GM19099 (cell line): ENCODE results near the gene TSHZ2.

ENCODE experiments used
- POLR2A ChIP-seq: IDR thresholded peaks from 3 replicates; pipeline ENCODE4 v1.6.1; 2011; ENCODE audit warnings: low read depth; ENCODE audit not compliant: insufficient read length; ENCODE audit errors: extremely low read depth

TSHZ2 gene

DNA sequence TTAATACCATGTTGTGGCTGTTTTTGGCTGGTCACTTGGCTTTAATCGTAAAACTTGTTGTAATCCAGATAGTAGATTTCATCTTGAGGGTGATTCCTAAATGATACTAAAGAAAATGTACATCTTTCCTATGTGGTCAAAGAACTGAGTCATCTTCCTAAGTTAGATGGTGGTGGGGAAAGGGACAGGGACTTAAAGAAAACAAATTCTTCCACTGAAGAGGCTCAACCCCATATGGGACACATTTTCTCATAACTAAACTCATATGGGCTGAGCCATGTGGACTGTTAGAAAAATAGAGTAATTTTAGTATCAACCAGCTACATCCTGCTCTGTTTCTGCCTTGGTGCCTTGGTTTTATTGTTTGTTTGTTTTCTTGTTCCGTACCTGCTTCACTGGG is 155.8 kb downstream of the TSHZ2 start:
- no peak for TF ChIP-seq POLR2A

DNA sequence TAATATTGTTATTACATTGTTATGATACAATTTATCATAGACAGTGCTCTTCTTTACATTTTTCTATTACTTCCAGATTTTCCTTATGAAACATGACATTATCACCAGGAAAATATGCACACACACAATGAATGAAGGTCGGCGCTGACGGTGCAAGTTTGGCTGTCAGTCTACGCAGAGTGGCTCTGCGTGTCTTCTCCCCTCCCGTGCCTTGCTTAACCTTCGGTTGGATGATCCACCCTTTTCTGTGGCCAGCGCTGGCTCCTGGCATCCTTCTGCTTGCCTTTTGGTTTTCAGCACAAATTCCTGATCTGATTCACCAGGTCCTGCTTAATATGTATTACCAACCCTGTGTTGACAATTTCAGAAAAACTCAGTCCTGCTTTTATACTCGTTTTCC is 157.4 kb downstream of the TSHZ2 start:
- no peak for TF ChIP-seq POLR2A

DNA sequence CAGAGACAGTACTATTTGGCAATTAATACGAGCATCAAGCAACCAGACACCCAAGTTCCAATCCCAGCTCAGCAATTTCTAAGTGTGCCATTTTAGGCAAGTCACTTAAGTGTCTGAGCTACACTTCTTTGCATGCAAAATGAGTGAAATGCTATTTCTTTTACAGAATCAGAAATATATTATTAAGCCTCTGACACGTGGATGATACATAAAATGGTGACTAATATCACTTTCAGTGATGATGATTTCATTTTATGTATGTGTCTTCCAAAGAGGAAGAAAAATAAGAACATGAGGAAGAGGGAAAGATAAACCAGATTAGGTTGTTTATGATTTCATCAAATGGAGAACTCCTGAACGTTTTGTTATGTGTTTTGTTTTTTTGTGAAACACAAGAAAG is 158.6 kb downstream of the TSHZ2 start:
- TF ChIP-seq POLR2A: no peak

DNA sequence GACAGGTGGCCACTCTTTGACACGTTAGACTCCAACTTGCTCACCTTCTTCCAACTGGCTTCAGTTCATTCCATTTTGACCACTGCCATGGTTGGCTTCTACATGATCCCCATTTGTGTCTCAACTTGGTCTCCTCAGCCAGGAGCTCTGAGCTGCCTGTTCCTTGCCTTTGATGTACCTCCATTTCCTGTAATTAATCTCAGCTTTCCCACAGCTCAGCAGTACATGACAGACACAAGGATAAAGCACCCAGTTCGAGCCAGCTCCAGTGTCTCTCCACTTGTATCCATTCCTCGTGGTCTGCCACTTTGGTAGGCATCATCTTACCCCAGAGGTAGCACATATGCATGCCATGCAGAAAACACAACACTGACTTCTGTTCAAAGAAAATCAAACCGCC is 161.0 kb downstream of the TSHZ2 start:
- no peak for TF ChIP-seq POLR2A

DNA sequence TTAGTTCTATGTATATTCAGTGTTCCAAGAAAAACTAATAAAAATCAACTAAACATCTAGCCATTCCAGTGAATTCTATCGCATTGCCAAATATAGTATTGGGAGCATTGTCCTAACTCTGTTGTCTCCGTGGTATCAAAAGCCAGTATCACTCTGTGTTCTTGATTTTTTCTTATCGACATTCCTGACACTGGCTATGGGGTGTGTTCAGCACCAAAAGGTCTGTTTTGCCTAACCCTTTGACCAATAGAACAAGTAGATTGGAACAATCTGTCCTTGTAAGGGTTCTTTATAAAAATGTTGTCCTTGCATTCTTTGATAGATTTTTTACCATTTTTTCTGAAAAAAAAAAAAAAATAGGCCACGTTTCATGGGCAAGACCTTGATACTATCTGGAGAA is 161.5 kb downstream of the TSHZ2 start:
- TF ChIP-seq POLR2A: no peak

DNA sequence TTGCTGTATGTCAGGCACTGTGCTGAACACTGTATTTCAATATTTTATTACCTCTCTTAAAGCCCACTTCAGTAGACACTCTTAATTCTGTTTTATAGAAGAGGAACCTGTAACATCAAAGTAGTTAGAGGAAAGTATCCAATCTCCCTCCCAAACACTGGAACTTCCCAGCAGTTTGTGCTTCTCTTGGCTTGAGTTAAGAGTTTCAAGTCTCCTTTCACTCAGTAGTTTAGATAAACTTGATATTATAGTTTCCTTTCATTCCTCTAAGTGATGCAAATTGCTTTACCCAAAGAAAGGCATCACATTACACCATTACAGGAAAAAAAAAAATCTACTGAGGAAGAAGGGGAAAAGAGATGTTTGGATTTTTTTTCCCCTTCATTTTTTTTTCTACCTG is 164.3 kb downstream of the TSHZ2 start:
- no peak for TF ChIP-seq POLR2A

DNA sequence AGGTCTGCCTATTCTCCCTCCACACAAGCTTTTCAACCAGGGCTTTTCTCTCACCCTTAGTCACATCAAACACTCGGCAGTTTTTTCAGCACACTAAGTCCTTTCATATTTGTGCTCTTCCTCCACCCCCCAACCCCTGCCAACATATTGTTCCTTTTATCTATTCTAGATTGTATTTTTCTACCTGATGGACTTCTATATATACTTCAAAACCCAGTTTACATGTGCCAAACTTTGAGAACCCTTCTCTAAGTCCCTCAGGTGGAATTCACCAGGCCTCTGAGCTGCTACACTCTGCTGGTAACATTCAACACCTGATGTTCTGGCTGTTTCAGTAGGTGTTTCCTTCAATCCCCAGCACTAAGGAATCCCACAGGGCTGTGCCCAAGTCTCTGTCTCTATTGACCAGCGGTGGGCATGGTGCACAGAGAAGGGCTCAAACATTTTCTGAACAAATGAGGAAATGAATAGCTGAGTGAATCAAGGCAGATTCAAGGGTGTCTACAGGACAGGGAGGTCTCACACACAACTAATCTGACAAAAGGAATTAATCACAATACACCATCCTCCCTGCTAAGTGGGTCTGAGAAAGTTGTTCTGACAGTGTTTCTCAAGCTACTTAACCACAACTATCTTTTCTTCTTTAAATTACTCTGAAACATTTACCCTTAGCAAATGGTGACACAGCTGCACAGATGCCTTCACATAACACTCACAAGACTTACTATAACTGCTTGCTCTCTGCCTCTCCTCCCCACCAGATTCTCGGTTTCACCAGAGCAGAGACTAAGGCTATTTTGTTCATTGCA is 166.5 kb downstream of the TSHZ2 start:
- no peak for TF ChIP-seq POLR2A

DNA sequence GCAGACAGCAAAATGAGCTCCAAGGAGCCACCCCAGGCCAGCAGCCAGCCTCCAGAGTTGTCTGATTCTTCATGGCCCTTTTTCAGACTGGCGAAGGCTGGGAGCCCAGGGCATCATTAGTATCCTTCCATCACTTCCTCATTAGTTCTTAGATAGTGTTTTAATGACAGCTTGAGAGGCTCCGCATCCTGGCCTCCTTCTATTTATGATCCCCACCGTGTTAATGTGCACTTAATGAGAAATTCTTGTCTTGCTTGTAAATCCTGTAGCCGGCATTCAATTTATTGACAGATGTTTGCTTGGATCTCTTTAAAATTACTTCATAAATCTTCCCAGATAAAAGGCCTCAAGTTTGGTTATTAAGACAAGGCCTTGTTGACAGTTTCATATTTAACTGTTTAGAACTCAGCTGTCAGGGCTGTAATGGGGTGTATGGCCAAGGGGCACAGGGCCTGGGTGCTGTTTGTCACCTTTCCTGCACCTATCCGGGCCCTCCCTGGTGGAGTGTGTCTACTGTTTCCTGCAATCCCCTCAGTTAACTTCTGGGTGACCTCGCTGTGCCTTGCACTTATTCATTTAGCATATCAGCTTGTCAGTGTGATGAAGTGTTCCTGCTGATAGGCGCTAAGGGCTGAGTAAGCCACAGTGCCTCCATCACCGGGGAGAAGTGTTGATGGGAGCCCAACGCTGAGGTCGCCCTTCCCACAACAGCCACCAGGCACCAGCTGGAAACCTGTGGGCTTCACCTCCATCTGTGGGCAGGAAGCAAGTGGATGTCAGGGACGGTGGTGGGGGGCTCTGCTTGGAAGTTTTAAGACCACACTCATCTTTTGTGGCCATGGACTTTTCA is 169.3 kb downstream of the TSHZ2 start:
- no peak for TF ChIP-seq POLR2A

DNA sequence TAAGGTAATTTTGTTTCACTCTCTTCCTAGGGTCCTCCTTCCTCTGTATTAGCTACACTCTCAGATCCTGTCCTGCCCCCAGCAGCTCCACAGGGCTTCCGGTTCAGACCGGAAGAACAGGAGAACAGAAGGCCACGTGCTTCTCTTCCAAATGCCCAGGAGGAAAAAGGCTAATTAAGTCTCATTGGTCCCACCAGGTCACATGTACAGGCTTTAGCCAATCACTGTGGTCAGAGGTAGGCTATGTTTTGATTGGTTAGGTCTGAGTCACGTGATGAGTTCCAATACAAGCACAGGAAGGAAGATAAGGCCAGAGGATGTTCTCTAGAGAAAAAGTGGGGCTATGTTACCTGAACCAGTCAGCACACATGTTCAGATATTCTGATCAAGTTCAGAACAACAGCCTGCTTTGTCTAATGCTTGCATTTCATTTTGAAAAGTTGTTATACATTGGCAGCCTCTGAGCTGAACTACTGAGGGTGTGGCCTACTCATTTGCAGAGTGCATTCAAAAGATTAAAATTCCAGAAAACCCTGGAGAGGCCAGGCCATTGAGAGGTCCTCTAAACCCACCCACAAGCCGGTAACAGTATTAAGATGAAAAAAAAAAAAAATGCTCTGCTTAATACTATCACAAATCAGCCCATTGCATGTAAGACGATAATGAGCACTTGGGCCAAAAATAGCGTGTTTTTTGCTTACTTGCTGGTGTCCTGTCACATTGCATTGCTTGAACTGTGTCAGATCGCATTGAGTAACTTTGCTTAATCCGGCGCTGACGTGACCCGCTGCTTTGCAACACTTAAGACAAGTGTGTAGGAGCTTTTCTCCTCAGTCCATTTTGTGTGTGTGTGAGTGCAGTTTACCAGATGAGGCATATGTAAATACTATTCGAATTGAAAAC is 170.3 kb downstream of the TSHZ2 start:
- TF ChIP-seq POLR2A: no peak

DNA sequence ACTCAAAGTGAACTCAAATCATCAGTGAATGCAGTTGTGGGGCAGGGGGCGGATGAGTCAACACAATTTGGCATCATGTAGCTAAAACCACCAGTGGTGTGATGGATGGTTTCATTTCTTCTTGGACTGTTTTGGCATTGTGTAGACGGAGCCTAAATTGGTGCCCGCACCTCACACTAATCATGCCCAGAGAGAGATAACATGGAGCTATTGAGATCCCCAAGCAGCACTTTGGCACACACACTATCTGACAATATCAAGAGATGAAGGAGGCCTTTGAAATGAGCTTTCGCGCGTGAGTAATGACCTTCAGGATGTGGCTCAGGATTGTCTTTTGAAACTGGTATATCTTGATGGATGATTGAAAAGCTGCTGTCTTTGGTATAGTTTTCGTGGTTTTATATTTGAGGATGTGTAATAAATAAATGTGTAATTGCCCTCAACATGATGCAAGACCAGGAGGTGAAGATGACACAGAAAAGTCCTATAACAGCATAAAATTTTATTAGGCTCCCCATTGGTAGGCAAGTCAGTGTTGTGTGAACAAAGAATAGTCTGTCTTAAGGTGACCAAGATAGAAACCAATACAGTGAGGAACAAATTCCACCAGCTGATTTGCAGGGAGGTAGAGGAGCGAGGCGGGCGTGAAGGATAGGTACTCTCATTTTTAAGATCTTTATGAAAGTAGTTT is 174.2 kb downstream of the TSHZ2 start:
- TF ChIP-seq POLR2A: no peak

DNA sequence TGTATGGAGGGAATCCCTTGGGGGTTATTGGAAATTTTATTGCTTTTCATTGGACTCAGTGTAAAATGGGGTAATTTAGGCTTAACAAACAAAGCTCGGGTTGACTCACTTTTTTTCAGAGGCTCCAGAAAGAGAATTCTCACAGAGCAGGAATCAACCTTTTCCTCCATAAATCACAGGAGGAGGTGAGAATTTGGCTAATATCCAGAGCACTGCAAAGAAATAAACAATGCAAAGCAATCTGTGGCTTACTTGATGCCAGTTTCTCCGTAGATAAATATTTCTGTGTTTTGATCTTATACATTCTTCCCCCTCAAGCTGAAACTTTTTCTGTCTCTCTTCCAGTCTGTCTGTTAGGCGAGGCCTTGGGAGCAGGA is 176.6 kb downstream of the TSHZ2 start:
- no peak for TF ChIP-seq POLR2A

DNA sequence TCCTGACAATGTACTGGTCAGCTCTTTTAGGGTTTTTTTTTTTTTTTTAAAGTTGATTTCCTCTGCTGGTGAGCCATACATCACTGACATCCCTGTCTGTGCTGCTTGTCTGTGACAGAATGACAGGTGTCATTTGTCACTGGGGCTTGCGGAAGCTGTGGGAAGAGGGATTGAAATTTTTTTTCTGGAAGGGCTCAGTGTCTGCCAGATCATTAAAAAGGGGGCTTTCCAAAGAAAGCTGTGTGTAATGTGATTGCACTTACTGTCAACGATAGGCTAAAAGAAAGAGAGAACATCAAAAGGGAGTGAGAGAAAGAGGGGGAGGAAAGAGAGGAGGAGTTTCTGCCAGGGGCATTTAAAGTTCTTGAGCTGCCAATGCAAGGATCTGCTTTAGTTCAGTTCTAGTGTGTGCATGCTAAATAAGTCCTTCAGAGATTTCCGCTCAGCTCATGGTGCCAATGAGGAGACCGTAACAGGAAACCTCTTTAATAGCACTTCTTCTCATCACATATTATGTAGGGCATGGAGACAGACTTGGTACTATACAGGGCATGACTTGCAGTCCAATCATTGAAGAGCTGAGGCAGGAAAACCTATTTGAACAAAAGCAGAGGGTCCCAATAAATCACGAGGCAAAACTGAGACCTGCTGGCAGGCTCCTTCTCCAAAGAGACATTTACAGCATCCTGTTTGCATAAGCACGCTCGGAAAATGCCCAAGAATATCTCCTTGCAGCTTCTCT is 177.2 kb downstream of the TSHZ2 start:
- TF ChIP-seq POLR2A: no peak

DNA sequence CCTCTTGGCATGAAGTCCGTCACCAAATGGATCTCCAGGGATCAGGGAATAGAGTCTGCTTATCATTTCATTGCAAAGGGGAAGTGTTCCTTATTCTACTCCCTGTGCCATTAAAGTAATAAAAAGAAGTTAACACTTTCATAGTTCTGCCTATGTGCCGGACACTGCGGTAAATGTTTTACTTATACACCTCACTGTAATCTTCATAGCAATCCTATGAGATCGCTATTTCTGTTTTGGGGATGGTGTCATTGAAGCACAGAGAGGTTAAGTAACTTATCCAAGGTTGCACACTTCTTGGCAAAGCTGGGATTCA is 177.7 kb downstream of the TSHZ2 start:
- TF ChIP-seq POLR2A: no peak

DNA sequence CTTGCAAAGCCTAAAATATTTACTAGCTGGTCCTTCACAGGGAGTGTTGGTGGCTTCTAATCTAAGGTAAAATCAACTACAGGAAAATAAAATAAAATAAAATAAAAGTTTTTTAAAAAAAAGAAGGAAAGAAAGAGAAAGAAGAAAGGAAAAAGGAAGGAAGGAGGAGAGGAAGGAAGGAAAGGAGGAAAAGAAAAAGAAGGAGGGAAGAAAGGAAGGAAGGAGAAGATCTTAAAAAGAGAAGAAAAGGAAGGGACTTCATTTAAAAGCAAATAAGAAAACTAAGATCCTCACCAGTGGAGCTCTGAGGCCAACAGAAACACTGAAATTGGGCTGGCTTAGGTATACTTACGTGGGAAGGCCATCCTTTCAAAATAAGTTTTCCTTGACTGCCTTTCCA is 178.4 kb downstream of the TSHZ2 start:
- TF ChIP-seq POLR2A: no peak
